K562 (cell line): ENCODE results near the gene HYOU1. TPM values are rescaled to one million over a fixed set of nuclear protein-coding genes. Genes with fewer than 3 reads are reported as not detected.

Source experiments
- BRCA1 ChIP-seq, 2 experiments: fragments of 450-650 bp in 1 of 2; sonication (generic) in 1 of 2; formaldehyde crosslinking in 1 of 2; IDR thresholded peaks; 2 replicates each; pipeline versions ENCODE4 v1.5.0 to v1.6.1; 2017 to 2020; ENCODE audit warnings: mild to moderate bottlenecking in 1 of 2, missing genetic modification reagents in 1 of 2
- MCM5 ChIP-seq: fragments of 450-650 bp; IDR thresholded peaks from 2 replicates; pipeline ENCODE4 v1.6.1; 2016; ENCODE audit warnings: low read depth
- MXI1 ChIP-seq: IDR thresholded peaks from 2 replicates; pipeline ENCODE4 v1.6.1; 2011; ENCODE audit warnings: low read depth, mild to moderate bottlenecking, improper control_type of control experiment, low read length
- NFRKB ChIP-seq: fragments of 450-650 bp; IDR thresholded peaks from 2 replicates; pipeline ENCODE4 v1.6.1; 2016; ENCODE audit warnings: low read depth
- PCBP2 ChIP-seq: fragments of 200-400 bp; formaldehyde crosslinking; IDR thresholded peaks from 2 replicates; pipeline ENCODE4 v1.6.1; 2018; ENCODE audit warnings: low read length, low read depth, mild to moderate bottlenecking, moderate library complexity; ENCODE audit not compliant: poor library complexity, severe bottlenecking
- PHF20 ChIP-seq: fragments of 450-650 bp; IDR thresholded peaks from 2 replicates; pipeline ENCODE4 v1.6.1; 2018; ENCODE audit not compliant: partially characterized antibody
- SETDB1 ChIP-seq: IDR thresholded peaks from one replicate; pipeline ENCODE4 v1.6.1; 2012; ENCODE audit warnings: low read length, control low read depth, inconsistent platforms
- SMARCA5 ChIP-seq: fragments of 450-650 bp; IDR thresholded peaks from 2 replicates; pipeline ENCODE4 v1.6.1; 2016
- ZNF436 ChIP-seq: fragments of 250-450, 450-650 bp; sonication (Bioruptor Pico); formaldehyde crosslinking; IDR thresholded peaks from 2 replicates; pipeline ENCODE4 v1.7.0; 2020; ENCODE audit warnings: mild to moderate bottlenecking
- polyA plus RNA-seq, 8 experiments: library from polyadenylated mRNA; depleted of rRNA in 4 of 8; stranded (reverse) in 5 of 8; unstranded in 3 of 8; fragments of >200 nt; fragmentation: Nextera tagmentation in 2 of 8; fragmentation: Illumina TruSeq in 1 of 8; extraction: Ambion mirVana in 2 of 8; extraction: Trizol in 1 of 8; gene quantifications; 2 replicates each; pipeline versions ENCODE4 v1.2.1 to v1.2.3, GENCODE V29; 2011 to 2014; ENCODE audit warnings: inconsistent platforms in 1 of 8, missing spikeins in 1 of 8
- total RNA-seq, 7 experiments: library from RNA; depleted of rRNA in 6 of 7; stranded (reverse); fragments of >200 nt in 6 of 7; fragmentation: Illumina TruSeq in 2 of 7; extraction: Trizol in 2 of 7; gene quantifications; 2 replicates each; pipeline versions ENCODE4 v1.2.1 to v1.2.3, GENCODE V29; 2011 to 2021; ENCODE audit warnings: low replicate concordance in 1 of 7
- TF ChIP-seq, protein P1 (sequence below): sonication (generic); IDR thresholded peaks from 2 replicates; pipeline ENCODE4 v1.6.1; 2016
- TF ChIP-seq, protein P2 (sequence below), 2 experiments: fragments of 450-650 bp; IDR thresholded peaks; 2 replicates each; pipeline ENCODE4 v1.6.1; 2016
- TF ChIP-seq, protein P3 (sequence below): fragments of 200-800 bp; sonication (Bioruptor generic); IDR thresholded peaks from 2 replicates; pipeline ENCODE4 v1.6.1; 2017; ENCODE audit warnings: missing genetic modification characterization, missing compliant biosample characterization
- TF ChIP-seq, protein P4 (sequence below): fragments of 250-450 bp; sonication (Bioruptor Pico); IDR thresholded peaks from 2 replicates; pipeline ENCODE4 v1.5.0; 2021; ENCODE audit warnings: mild to moderate bottlenecking, moderate library complexity
- TF ChIP-seq, protein P5 (sequence below): fragments of 250-450 bp; sonication (Bioruptor Pico); IDR thresholded peaks from 2 replicates; pipeline ENCODE4 v1.4.0; 2020

HYOU1 gene
- total and polyA plus RNA-seq, 9 of the 15 experiments (the other 6 are each of a cell fraction or from before 2014, with no cell fraction given), result 19.5 to 197 (median 128) TPM

DNA sequence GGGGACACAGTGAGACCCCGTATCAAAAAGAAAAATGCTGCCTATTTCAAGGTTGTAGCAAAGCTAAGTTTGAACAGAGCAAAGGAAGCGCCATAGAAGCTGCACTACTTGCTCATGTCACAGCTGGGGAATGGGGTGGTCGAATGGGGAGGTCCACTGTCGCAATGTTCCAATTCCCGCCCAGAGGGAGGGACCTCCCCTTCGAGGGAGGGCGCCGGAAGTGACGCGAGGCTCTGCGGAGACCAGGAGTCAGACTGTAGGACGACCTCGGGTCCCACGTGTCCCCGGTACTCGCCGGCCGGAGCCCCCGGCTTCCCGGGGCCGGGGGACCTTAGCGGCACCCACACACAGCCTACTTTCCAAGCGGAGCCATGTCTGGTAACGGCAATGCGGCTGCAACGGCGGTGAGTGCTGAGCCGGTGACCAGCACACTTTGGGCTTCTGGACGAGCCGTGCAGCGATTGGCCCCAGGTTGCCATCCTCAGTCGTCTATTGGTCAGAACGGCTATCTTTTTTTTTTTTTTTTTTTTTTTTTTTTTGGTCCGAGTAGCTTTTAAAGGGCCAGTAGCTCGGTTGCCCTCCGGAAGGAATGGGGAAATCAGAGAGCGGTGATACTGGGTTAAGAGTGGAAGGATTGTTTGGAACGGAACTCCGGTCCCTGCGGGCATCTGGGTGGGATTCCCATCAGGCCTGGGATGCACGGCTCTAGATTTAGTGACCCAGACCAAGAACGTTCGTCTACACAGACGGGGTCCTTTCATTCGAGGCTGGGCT lies 27.8 kb upstream of the HYOU1 start, which contains the start of gene HMBS (continued):
- TF ChIP-seq, protein P1, sequence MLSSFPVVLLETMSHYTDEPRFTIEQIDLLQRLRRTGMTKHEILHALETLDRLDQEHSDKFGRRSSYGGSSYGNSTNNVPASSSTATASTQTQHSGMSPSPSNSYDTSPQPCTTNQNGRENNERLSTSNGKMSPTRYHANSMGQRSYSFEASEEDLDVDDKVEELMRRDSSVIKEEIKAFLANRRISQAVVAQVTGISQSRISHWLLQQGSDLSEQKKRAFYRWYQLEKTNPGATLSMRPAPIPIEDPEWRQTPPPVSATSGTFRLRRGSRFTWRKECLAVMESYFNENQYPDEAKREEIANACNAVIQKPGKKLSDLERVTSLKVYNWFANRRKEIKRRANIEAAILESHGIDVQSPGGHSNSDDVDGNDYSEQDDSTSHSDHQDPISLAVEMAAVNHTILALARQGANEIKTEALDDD, result no peak; the same call in 1 of the 2 replicates
- TF ChIP-seq NFRKB (no peak), ZNF436 (CRISPR knock-in tag) (no peak), PCBP2 (no peak), SETDB1 (no peak), SMARCA5 (no peak), BRCA1 (IDR thresholded peaks at IDR 0.05) (no peak), BRCA1 (CRISPR knock-in tag; IDR thresholded peaks at IDR 0.05) (no peak), PHF20 (peak; percentile 45), MCM5 (no peak), MXI1 (peak; percentile 26; the same call in 1 of the 2 replicates)
- TF ChIP-seq, protein P2, sequence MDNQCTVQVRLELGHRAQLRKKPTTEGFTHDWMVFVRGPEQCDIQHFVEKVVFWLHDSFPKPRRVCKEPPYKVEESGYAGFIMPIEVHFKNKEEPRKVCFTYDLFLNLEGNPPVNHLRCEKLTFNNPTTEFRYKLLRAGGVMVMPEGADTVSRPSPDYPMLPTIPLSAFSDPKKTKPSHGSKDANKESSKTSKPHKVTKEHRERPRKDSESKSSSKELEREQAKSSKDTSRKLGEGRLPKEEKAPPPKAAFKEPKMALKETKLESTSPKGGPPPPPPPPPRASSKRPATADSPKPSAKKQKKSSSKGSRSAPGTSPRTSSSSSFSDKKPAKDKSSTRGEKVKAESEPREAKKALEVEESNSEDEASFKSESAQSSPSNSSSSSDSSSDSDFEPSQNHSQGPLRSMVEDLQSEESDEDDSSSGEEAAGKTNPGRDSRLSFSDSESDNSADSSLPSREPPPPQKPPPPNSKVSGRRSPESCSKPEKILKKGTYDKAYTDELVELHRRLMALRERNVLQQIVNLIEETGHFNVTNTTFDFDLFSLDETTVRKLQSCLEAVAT (IDR thresholded peaks at IDR 0.05), result 0 out of 4 replicates have a peak, but pooled peaks of 1 of the 2 experiments have one; percentile 27
- TF ChIP-seq, protein P3, sequence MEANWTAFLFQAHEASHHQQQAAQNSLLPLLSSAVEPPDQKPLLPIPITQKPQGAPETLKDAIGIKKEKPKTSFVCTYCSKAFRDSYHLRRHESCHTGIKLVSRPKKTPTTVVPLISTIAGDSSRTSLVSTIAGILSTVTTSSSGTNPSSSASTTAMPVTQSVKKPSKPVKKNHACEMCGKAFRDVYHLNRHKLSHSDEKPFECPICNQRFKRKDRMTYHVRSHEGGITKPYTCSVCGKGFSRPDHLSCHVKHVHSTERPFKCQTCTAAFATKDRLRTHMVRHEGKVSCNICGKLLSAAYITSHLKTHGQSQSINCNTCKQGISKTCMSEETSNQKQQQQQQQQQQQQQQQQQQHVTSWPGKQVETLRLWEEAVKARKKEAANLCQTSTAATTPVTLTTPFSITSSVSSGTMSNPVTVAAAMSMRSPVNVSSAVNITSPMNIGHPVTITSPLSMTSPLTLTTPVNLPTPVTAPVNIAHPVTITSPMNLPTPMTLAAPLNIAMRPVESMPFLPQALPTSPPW (CRISPR knock-in tag), result peak; percentile 81
- TF ChIP-seq, protein P4, sequence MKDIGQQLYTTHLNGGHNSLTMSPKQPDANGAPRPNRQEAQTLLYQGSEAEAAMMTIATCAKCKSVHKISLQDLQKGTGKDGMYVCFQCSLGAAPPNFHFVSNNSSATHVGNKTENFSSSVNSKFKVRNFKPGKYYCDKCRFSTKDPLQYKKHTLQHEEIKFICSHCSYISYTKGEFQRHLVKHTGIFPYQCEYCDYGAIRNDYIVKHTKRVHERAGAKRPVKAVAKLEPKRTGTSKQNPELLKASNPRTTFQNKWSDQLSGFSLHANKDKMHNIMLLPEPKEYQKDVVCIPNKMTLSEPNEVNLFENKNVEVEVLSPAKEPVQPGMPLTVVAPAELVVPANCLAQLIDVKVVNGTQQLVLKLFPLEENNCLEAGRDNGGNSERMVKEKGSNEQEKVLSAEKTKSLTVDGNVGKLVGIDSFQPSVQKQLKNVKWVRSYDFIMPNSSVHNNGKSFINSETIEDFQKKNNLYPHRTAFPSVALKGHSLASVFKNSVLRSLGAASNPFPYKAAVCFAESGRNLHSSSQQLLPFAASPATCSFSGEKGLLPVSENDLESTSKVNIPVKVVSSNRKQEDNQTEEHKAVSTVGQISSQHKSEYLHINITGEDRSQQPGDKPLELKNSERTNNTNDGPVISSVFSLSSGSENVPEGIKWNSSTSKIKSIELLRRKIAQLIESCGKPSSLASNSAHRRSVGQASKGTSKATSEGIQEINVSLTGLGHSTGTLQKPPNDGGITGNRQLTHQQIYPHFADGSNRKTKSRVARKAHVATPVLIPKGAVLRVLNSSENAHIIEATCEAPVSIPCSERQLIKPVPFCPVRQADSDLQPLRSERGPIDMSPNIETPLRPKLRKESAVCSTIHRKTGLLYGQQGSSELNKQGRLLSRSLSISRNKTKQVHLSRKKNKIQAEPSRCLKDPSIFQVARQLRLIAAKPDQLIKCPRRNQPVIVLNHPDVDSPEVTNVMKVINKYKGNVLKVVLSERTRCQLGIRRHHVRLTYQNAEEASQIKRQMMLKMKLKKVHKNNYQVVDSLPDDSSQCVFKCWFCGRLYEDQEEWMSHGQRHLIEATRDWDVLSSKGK, result no peak
- TF ChIP-seq, protein P5, sequence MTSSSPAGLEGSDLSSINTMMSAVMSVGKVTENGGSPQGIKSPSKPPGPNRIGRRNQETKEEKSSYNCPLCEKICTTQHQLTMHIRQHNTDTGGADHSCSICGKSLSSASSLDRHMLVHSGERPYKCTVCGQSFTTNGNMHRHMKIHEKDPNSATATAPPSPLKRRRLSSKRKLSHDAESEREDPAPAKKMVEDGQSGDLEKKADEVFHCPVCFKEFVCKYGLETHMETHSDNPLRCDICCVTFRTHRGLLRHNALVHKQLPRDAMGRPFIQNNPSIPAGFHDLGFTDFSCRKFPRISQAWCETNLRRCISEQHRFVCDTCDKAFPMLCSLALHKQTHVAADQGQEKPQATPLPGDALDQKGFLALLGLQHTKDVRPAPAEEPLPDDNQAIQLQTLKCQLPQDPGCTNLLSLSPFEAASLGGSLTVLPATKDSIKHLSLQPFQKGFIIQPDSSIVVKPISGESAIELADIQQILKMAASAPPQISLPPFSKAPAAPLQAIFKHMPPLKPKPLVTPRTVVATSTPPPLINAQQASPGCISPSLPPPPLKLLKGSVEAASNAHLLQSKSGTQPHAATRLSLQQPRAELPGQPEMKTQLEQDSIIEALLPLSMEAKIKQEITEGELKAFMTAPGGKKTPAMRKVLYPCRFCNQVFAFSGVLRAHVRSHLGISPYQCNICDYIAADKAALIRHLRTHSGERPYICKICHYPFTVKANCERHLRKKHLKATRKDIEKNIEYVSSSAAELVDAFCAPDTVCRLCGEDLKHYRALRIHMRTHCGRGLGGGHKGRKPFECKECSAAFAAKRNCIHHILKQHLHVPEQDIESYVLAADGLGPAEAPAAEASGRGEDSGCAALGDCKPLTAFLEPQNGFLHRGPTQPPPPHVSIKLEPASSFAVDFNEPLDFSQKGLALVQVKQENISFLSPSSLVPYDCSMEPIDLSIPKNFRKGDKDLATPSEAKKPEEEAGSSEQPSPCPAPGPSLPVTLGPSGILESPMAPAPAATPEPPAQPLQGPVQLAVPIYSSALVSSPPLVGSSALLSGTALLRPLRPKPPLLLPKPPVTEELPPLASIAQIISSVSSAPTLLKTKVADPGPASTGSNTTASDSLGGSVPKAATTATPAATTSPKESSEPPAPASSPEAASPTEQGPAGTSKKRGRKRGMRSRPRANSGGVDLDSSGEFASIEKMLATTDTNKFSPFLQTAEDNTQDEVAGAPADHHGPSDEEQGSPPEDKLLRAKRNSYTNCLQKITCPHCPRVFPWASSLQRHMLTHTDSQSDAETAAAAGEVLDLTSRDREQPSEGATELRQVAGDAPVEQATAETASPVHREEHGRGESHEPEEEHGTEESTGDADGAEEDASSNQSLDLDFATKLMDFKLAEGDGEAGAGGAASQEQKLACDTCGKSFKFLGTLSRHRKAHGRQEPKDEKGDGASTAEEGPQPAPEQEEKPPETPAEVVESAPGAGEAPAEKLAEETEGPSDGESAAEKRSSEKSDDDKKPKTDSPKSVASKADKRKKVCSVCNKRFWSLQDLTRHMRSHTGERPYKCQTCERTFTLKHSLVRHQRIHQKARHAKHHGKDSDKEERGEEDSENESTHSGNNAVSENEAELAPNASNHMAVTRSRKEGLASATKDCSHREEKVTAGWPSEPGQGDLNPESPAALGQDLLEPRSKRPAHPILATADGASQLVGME (CRISPR knock-in tag), result peak; percentile 17; the same call in 1 of the 2 replicates
